Measurements from ENCODE around the gene VCX2. TPM values are rescaled to one million over a fixed set of nuclear protein-coding genes. Genes with fewer than 3 reads are reported as not detected.

Gene VCX2
- total RNA-seq, 2 experiments from 2014 or later, result not detected

DNA sequence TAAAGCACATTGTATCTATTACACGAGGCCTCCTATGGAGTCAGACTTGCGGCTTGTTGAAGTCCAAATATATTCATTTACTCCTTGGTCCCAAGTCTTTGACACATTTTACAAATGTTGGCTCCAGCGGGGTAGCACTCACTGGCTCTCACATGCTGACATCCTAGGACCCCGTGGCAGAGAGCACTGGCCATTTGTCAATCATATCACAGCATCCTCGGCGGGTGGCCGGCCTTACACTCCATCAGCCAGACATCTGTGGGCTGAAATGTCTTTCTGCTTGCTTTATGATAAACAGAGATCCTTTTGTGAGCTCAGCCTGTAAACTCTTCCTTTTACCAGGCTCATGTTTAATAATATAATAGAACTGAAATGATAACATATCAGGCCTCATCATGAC lies 25.7 kb upstream of the VCX2 start:
- TF ChIP-seq, protein P1, sequence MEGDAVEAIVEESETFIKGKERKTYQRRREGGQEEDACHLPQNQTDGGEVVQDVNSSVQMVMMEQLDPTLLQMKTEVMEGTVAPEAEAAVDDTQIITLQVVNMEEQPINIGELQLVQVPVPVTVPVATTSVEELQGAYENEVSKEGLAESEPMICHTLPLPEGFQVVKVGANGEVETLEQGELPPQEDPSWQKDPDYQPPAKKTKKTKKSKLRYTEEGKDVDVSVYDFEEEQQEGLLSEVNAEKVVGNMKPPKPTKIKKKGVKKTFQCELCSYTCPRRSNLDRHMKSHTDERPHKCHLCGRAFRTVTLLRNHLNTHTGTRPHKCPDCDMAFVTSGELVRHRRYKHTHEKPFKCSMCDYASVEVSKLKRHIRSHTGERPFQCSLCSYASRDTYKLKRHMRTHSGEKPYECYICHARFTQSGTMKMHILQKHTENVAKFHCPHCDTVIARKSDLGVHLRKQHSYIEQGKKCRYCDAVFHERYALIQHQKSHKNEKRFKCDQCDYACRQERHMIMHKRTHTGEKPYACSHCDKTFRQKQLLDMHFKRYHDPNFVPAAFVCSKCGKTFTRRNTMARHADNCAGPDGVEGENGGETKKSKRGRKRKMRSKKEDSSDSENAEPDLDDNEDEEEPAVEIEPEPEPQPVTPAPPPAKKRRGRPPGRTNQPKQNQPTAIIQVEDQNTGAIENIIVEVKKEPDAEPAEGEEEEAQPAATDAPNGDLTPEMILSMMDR (IDR thresholded peaks at IDR 0.05), result no peak
- Mint-ChIP-seq H3K4me3 (no peak overlapping the region), H3K36me3 (ENCODE audit: low read depth) (no peaks in the 10 kb centered on the region), H3K9me3 (no peaks in the 10 kb centered on the region), H3K27ac (no peak overlapping the region), H3K27me3 (no peaks in the 10 kb centered on the region), H3K4me1 (ENCODE audit: low read depth) (no peaks in the 10 kb centered on the region)
- Histone ChIP-seq H3K9me3 (ENCODE audit: control insufficient read depth in 1 of 2, insufficient read depth in 1 of 2, low read length in 2 of 2) (no peaks in the 10 kb centered on the region), H3K36me3 (ENCODE audit: insufficient read depth, low read length) (no peaks in the 10 kb centered on the region), H3K4me3 (ENCODE audit: low read length) (no peak overlapping the region), H3K4me1 (ENCODE audit: insufficient read depth, low read length) (no peaks in the 10 kb centered on the region), H3K27me3 (ENCODE audit: control insufficient read depth in 1 of 2, insufficient read depth in 2 of 2, low read length in 2 of 2) (no peaks in the 10 kb centered on the region), H3K27ac (ENCODE audit: low read depth in 1 of 2, low read length in 2 of 2) (no peak overlapping the region)
- DNase-seq, result no peak
- ChIA-PET CTCF (no interaction called here), POLR2A (no interaction called here)
- intact Hi-C loops (cut with DNase I, micrococcal nuclease), result no loop called here
- ATAC-seq (ENCODE audit: poor library complexity), result no peak

DNA sequence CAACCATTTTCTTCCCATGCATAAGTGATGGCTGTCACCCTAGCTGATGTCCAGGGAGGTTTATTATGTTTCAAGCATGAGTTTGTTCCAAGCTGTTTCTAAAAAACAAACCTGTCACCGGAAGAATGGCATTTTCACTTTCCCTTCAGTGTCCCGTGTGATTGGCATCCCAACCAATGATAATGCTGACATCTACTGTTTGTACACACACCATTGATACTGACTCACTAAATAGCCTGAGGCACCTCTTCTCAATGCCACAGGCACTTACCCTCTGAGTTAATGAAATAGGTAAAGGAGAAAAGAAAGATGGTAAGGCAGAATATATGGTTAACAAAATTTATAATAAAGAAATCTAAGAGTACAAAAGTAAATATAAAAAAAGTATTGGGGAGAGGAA lies 23.1 kb upstream of the VCX2 start:
- no peaks in the 10 kb centered on the region for H3K9me3 Mint-ChIP-seq

DNA sequence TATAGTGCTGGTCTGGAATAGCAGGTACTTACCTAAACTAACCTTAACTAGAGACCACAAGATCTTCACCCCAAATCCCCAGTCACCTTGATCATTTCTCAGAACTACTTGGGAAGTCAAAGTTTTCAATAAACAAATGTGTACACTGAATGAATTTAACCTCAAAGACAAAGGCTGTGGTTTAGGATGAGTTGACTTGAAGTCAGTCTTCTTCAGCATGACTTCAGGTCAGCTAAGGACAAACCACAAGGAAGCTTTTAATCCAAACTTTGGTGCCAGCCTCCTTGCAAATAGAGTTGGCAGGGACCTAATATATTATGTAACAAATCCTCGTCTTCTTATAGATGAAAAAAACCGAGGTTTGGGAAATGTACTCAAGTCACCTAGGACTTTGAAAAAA lies 21.2 kb upstream of the VCX2 start:
- Histone ChIP-seq H3K27ac (ENCODE audit: low read depth in 1 of 2, low read length in 2 of 2) (no peak overlapping the region), H3K9me3 (ENCODE audit: control insufficient read depth in 1 of 2, insufficient read depth in 1 of 2, low read length in 2 of 2) (peaks cover 0 to 3% of the 10 kb centered on the region in 2 experiments), H3K4me3 (ENCODE audit: low read length) (no peak overlapping the region), H3K27me3 (ENCODE audit: control insufficient read depth in 1 of 2, insufficient read depth in 2 of 2, low read length in 2 of 2) (no peaks in the 10 kb centered on the region), H3K4me1 (ENCODE audit: insufficient read depth, low read length) (no peaks in the 10 kb centered on the region), H3K36me3 (ENCODE audit: insufficient read depth, low read length) (no peaks in the 10 kb centered on the region)
- no peaks in the 10 kb centered on the region for H3K4me1 Mint-ChIP-seq (ENCODE audit: low read depth)
- no peaks in the 10 kb centered on the region for H3K27me3 Mint-ChIP-seq
- intact Hi-C loops (cut with DNase I, micrococcal nuclease), result no loop called here
- CTCF ChIA-PET, result no interaction called here
- no peaks in the 10 kb centered on the region for H3K36me3 Mint-ChIP-seq (ENCODE audit: low read depth)
- no peaks in the 10 kb centered on the region for H3K9me3 Mint-ChIP-seq
- POLR2A ChIA-PET, result no interaction called here
- ATAC-seq (ENCODE audit: poor library complexity), result no peak
- no peak overlapping the region for H3K4me3 Mint-ChIP-seq
- H3K27ac Mint-ChIP-seq, result no peak overlapping the region
- TF ChIP-seq, protein P1 (IDR thresholded peaks at IDR 0.05), result no peak
- DNase-seq, result no peak

More for the DNA sequence above, 23.1 kb upstream of the VCX2 start:
- no peaks in the 10 kb centered on the region for H3K36me3 Mint-ChIP-seq (ENCODE audit: low read depth)
- no peaks in the 10 kb centered on the region for H3K4me1 Mint-ChIP-seq (ENCODE audit: low read depth)
- intact Hi-C loops (cut with DNase I, micrococcal nuclease), result no loop called here
- H3K36me3 ChIP-seq (ENCODE audit: insufficient read depth, low read length), result no peaks in the 10 kb centered on the region
- POLR2A ChIA-PET, result no interaction called here
- peaks cover 0 to 3% of the 10 kb centered on the region in 2 experiments for H3K9me3 ChIP-seq (ENCODE audit: control insufficient read depth in 1 of 2, insufficient read depth in 1 of 2, low read length in 2 of 2)
- DNase-seq (no peak), ATAC-seq (ENCODE audit: poor library complexity) (no peak)
- H3K4me3 Mint-ChIP-seq, result no peak overlapping the region
- H3K27me3 Mint-ChIP-seq, result no peaks in the 10 kb centered on the region
- H3K4me3 ChIP-seq (ENCODE audit: low read length), result no peak overlapping the region
- no peak overlapping the region for H3K27ac Mint-ChIP-seq
- CTCF ChIA-PET, result no interaction called here
- H3K4me1 ChIP-seq (ENCODE audit: insufficient read depth, low read length), result no peaks in the 10 kb centered on the region
- TF ChIP-seq, protein P1 (IDR thresholded peaks at IDR 0.05), result no peak
- no peaks in the 10 kb centered on the region for H3K27me3 ChIP-seq (ENCODE audit: control insufficient read depth in 1 of 2, insufficient read depth in 2 of 2, low read length in 2 of 2)
- H3K27ac ChIP-seq (ENCODE audit: low read depth in 1 of 2, low read length in 2 of 2), result no peak overlapping the region
